Left lung (tissue), 10 donors: Measurements from ENCODE around the gene SDHAF2. TPM values are rescaled to one million over a fixed set of nuclear protein-coding genes. Genes with fewer than 3 reads are reported as not detected.
A peak's percentile ranks its signal among the peaks of the same experiment; 100 is the strongest.

Source experiments
- ATAC-seq: fragments of 200-7000 bp; cut with Tn5 transposase; one replicate; pipeline ENCODE4 v1.9.1; 2020; ENCODE audit warnings: moderate library complexity
- DNase-seq, 4 donors: peaks; one replicate each; pipeline ENCODE4 v3.0.0-alpha.2; 2013 to 2020
- H3K27ac ChIP-seq, 2 donors: fragments of 200-600 bp; sonication (generic) in 1 of 2; one replicate each; pipeline versions ENCODE4 v1.5.0 to v1.8.0; 2020 to 2021
- H3K27me3 ChIP-seq, 2 donors: fragments of 200-600 bp; sonication (generic) in 1 of 2; one replicate each; pipeline versions ENCODE4 v1.5.0 to v1.8.0; 2020 to 2021
- H3K36me3 ChIP-seq, 2 donors: fragments of 200-600 bp; sonication (generic) in 1 of 2; one replicate each; pipeline versions ENCODE4 v1.5.0 to v1.8.0; 2020 to 2021
- H3K4me1 ChIP-seq, 2 donors: fragments of 200-600 bp; one replicate each; pipeline ENCODE4 v1.8.0; 2021
- H3K4me3 ChIP-seq, 2 donors: fragments of 200-600 bp; sonication (generic) in 1 of 2; one replicate each; pipeline versions ENCODE4 v1.5.0 to v1.8.0; 2020 to 2021; ENCODE audit warnings: mild to moderate bottlenecking in 1 of 2
- H3K9me3 ChIP-seq, 2 donors: fragments of 200-600 bp; sonication (generic) in 1 of 2; one replicate each; pipeline versions ENCODE4 v1.5.0 to v1.8.0; 2020 to 2021
- CTCF ChIP-seq, 2 donors: fragments of 200-600 bp; sonication (generic) in 1 of 2; IDR thresholded peaks; one replicate each; pipeline versions ENCODE4 v1.5.0 to v1.8.0; 2021; ENCODE audit warnings: antibody characterized with exemption in 2 of 2
- intact Hi-C, 2 donors: fragments of 100-400 bp; cut with DNase I; formaldehyde crosslinking; loops; one replicate each; pipeline versions ENCODE4 v1.11.2 to v1.14.2; 2022
- polyA plus RNA-seq, 6 donors: library from polyadenylated mRNA; unstranded; fragments of 120-200 nt; gene quantifications; one replicate each; pipeline ENCODE4 v1.2.1, GENCODE V29; 2013; ENCODE audit not compliant: insufficient read length in 6 of 6
- total RNA-seq, 2 donors: library from RNA; stranded (reverse); fragmentation: NEBNext Ultra II Directional; extraction: Animal tissue kit (Norgen Biotek cat#: 25700); gene quantifications; one replicate each; pipeline ENCODE4 v1.2.1, GENCODE V29; 2021
- donor health status: DM: no; HTN: yes; CAD: no.
- donor health status: DM: no; HTN: no; CAD: no.

Gene SDHAF2
- total and polyA plus RNA-seq, 8 donors = 32.1 to 48.9 (median 41.3) TPM

DNA sequence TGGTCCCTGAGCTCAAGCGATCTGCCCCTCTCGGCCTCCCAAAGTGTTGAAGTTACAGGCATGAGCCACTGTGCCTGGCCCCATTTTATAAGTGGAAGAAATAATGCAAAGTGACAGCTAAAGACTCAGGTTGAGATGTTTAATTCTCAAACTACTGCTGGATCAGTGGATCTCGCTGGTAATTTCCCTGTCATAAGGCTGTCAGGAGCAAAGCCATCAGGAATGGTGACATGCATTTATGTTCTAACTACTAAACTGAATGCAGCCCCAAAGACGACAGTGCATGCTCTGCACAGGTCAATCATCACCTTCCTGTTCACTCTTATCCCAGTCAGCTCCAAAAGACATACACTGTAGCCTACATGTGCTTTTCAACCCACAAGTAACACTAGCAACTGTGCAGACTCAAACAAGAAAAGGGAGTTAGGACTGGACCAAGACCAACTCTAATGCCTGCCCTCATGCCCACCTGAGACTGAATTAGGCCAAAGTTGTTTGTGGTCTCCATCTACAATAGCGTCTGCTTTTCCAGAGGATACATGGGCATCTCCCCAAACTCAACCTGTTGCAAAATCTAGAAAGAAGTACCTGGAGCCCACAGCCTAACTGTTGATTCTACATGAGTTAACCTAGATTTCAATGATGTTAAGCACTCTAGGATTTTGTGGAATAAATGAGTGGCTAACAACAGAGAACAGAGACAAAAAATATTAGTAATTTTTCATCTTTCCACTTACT lies 22.8 kb upstream of the SDHAF2 start:
- no peak for ATAC-seq
- no peak for TF ChIP-seq CTCF (IDR thresholded peaks at IDR 0.05)
- Histone ChIP-seq H3K36me3 (peaks cover 10 to 100% of the 10 kb centered on the region in 2 donors), H3K4me3 (no peak overlapping the region), H3K4me1 (no peaks in the 10 kb centered on the region), H3K27ac (no peak overlapping the region), H3K27me3 (no peaks in the 10 kb centered on the region), H3K9me3 (no peaks in the 10 kb centered on the region)
- no peak for DNase-seq
- intact Hi-C loops = no loop called here

DNA sequence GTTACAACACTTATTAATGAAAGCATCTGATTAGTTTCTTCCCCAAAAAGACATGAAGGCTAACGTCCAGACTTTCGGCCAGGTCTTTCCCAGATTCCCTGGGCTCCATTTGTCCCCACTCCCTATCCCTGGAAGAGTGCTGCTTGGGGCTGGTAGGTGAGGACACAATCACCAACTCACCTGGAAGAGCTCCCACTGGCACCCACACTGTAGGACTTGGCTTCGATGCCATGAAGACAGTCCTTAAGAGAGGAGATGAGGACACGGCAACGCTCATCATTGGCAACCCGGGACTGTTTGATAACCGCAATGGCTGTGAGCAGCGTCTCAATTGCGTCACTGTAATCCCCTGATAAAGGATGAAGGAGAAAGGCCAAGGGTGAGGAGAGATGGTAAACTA lies 18.3 kb upstream of the SDHAF2 start:
- Histone ChIP-seq H3K36me3 (peaks cover 10 to 100% of the 10 kb centered on the region in 2 donors), H3K27ac (no peak overlapping the region)
- intact Hi-C loops = no loop called here

GRCh38 chr11:61413496-61413895 lies 16.4 kb upstream of the SDHAF2 start:
- ATAC-seq (no peak), DNase-seq (no peak)
- H3K9me3 ChIP-seq = no peaks in the 10 kb centered on the region
- no peak overlapping the region for H3K4me3 ChIP-seq
- peaks cover 0 to 16% of the 10 kb centered on the region in 2 donors for H3K4me1 ChIP-seq
- no peaks in the 10 kb centered on the region for H3K27me3 ChIP-seq
- no peak for TF ChIP-seq CTCF (IDR thresholded peaks at IDR 0.05)
- intact Hi-C loops = no loop called here
- H3K36me3 ChIP-seq = peaks cover 9 to 100% of the 10 kb centered on the region in 2 donors
- H3K27ac ChIP-seq = no peak overlapping the region

More for the DNA sequence above, 18.3 kb upstream of the SDHAF2 start:
- DNase-seq (no peak), ATAC-seq (no peak)
- Histone ChIP-seq H3K27me3 (no peaks in the 10 kb centered on the region), H3K9me3 (no peaks in the 10 kb centered on the region), H3K4me1 (no peaks in the 10 kb centered on the region), H3K4me3 (no peak overlapping the region)
- TF ChIP-seq CTCF (IDR thresholded peaks at IDR 0.05) = no peak

DNA sequence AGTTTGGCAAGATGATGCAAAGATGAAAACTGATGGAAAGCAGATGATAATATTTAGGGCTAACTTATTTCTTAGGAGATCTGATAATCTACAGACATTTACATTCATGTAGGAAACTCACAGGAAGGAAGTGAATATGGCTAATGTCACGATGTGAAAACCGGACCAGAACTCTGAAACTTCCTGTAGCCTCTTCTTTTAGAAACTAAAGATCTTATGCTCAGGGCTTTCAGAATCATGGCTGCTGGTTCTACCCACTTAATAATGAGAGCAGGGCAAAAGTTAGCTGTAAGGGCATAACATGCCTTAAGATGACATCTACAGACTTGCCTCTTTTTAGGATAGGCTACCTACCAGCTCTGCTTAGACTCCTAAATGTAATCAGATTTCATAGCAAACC lies 15.4 kb upstream of the SDHAF2 start:
- no peak for TF ChIP-seq CTCF (IDR thresholded peaks at IDR 0.05)
- DNase-seq = no peak
- no peak overlapping the region for H3K4me3 ChIP-seq
- H3K36me3 ChIP-seq = peaks cover 6 to 100% of the 10 kb centered on the region in 2 donors
- H3K27ac ChIP-seq = peak overlapping the region in 1 of 2 donors; percentile 67
- H3K27me3 ChIP-seq = no peaks in the 10 kb centered on the region
- H3K9me3 ChIP-seq = no peaks in the 10 kb centered on the region
- no peak for ATAC-seq
- intact Hi-C loops = no loop called here
- peaks cover 0 to 19% of the 10 kb centered on the region in 2 donors for H3K4me1 ChIP-seq

DNA sequence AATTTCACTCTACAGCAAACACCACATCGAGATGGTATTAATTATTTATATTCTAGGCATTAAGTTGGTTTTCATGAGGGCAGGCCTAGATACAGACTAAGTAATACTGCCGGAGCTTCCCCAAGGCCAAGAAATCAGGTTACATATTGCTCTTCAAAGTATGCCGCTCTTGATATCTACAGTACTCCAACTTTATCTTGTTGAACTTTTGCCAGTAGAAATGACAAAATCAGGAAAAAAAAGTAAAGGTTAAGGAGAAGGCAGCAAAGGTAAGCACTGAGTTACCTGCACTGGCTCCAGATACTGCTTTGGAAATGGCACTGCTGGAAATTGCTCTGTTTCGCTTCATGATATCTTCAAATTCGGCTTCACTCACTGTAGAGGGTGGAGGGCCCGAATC lies 14.5 kb upstream of the SDHAF2 start:
- Histone ChIP-seq H3K4me3 (no peak overlapping the region), H3K9me3 (no peaks in the 10 kb centered on the region), H3K4me1 (peaks cover 0 to 19% of the 10 kb centered on the region in 2 donors), H3K36me3 (peaks cover 6 to 100% of the 10 kb centered on the region in 2 donors), H3K27ac (no peak overlapping the region), H3K27me3 (no peaks in the 10 kb centered on the region)
- intact Hi-C loops = no loop called here
- DNase-seq (no peak), ATAC-seq (no peak)
- TF ChIP-seq CTCF (IDR thresholded peaks at IDR 0.05) = no peak
